GM21528 (cell line): ENCODE data around the gene PWWP2B.

Source experiments
- ATAC-seq: cut with Tn5 transposase; IDR thresholded peaks from one replicate; pipeline ENCODE4 v1.9.1; 2021; ENCODE audit warnings: mild to moderate bottlenecking, moderate library complexity; ENCODE audit not compliant: unreplicated experiment, low FRiP score

PWWP2B gene

GRCh38 chr10:132404911-132405462 is 8.0 kb downstream of the PWWP2B start:
- no peak for ATAC-seq

- no peak for ATAC-seq
Measured at GRCh38 chr10:132405463-132405991, 8.5 kb downstream of the PWWP2B start.

GRCh38 chr10:132406181-132406580 is 9.2 kb downstream of the PWWP2B start:
- no peak for ATAC-seq

- no peak for ATAC-seq
Measured at GRCh38 chr10:132406750-132407149, 9.8 kb downstream of the PWWP2B start.

- ATAC-seq = no peak
Measured at GRCh38 chr10:132407243-132407746, 10.3 kb downstream of the PWWP2B start.

GRCh38 chr10:132407846-132408278 is 10.9 kb downstream of the PWWP2B start:
- ATAC-seq = no peak

- ATAC-seq = no peak
Measured at GRCh38 chr10:132408367-132408781, 11.4 kb downstream of the PWWP2B start.

GRCh38 chr10:132408823-132409666 is 12.0 kb downstream of the PWWP2B start:
- no peak for ATAC-seq

- no peak for ATAC-seq
Measured at GRCh38 chr10:132409667-132410028, 12.6 kb downstream of the PWWP2B start.

GRCh38 chr10:132410056-132410778 is 13.2 kb downstream of the PWWP2B start:
- no peak for ATAC-seq

- ATAC-seq = no peak
Measured at GRCh38 chr10:132410779-132411532, 14.0 kb downstream of the PWWP2B start.

GRCh38 chr10:132411561-132412253 is 14.7 kb downstream of the PWWP2B start:
- no peak for ATAC-seq

- ATAC-seq = no peak
Measured at GRCh38 chr10:132412316-132413192, 15.6 kb downstream of the PWWP2B start.

- ATAC-seq = no peak
Measured at GRCh38 chr10:132413226-132414205, 16.5 kb downstream of the PWWP2B start.

- ATAC-seq = no peak
Measured at GRCh38 chr10:132414402-132415016, 17.5 kb downstream of the PWWP2B start.

GRCh38 chr10:132415255-132415654 is 18.3 kb downstream of the PWWP2B start:
- ATAC-seq = no peak

GRCh38 chr10:132415956-132416355 is 19.0 kb downstream of the PWWP2B start:
- no peak for ATAC-seq
